ENCODE measurements around the gene APOBEC3A.

The APOBEC3A gene

GRCh38 chr22:38953091-38953490, 4.3 kb upstream of the APOBEC3A start:
- no peaks in the 10 kb centered on the region for H3K27me3 ChIP-seq (ENCODE audit: low read length)
- H3K4me3 ChIP-seq (ENCODE audit: insufficient read depth, low read length, poor library complexity, severe bottlenecking): no peak overlapping the region
- H3F3A ChIP-seq (ENCODE audit: insufficient read depth): no peaks in the 10 kb centered on the region
- no peaks in the 10 kb centered on the region for H3K9me3 ChIP-seq (ENCODE audit: insufficient read depth, low read length)
- H2AFZ ChIP-seq (ENCODE audit: low read depth, low read length, severe bottlenecking): no peak overlapping the region
- H3K36me3 ChIP-seq (ENCODE audit: low read length): no peaks in the 10 kb centered on the region
- H3K27ac ChIP-seq (ENCODE audit: low read depth, low read length): no peak overlapping the region
- no peaks in the 10 kb centered on the region for H4K20me1 ChIP-seq (ENCODE audit: low read depth, low read length)
- H3K4me2 ChIP-seq (ENCODE audit: low read depth, low read length, poor library complexity, severe bottlenecking): no peak overlapping the region
- no peaks in the 10 kb centered on the region for H3K79me2 ChIP-seq (ENCODE audit: insufficient read depth, low read length)
- TF ChIP-seq EZH2phosphoT487 (conservative IDR thresholded peaks at IDR 0.05; ENCODE audit: low read length): no peak
- TF ChIP-seq CTCF (IDR thresholded peaks at IDR 0.05; ENCODE audit: insufficient read depth, low read length, poor library complexity, severe bottlenecking): no peak
- no peaks in the 10 kb centered on the region for H3K9me2 ChIP-seq (replicated peaks; ENCODE audit: insufficient read depth, low read length)
- H3K9ac ChIP-seq (ENCODE audit: low read length): no peak overlapping the region

GRCh38 chr22:38953577-38954413, 3.6 kb upstream of the APOBEC3A start:
- H3K4me3 ChIP-seq (ENCODE audit: insufficient read depth, low read length, poor library complexity, severe bottlenecking): no peak overlapping the region
- no peaks in the 10 kb centered on the region for H3K79me2 ChIP-seq (ENCODE audit: insufficient read depth, low read length)
- no peak overlapping the region for H3K9ac ChIP-seq (ENCODE audit: low read length)
- no peaks in the 10 kb centered on the region for H3K36me3 ChIP-seq (ENCODE audit: low read length)
- no peaks in the 10 kb centered on the region for H3F3A ChIP-seq (ENCODE audit: insufficient read depth)
- H3K4me2 ChIP-seq (ENCODE audit: low read depth, low read length, poor library complexity, severe bottlenecking): no peak overlapping the region
- no peaks in the 10 kb centered on the region for H3K27me3 ChIP-seq (ENCODE audit: low read length)
- no peaks in the 10 kb centered on the region for H3K9me3 ChIP-seq (ENCODE audit: insufficient read depth, low read length)
- H4K20me1 ChIP-seq (ENCODE audit: low read depth, low read length): no peaks in the 10 kb centered on the region
- no peak for TF ChIP-seq EZH2phosphoT487 (conservative IDR thresholded peaks at IDR 0.05; ENCODE audit: low read length)
- no peak for TF ChIP-seq CTCF (IDR thresholded peaks at IDR 0.05; ENCODE audit: insufficient read depth, low read length, poor library complexity, severe bottlenecking)
- no peaks in the 10 kb centered on the region for H3K9me2 ChIP-seq (replicated peaks; ENCODE audit: insufficient read depth, low read length)
- H2AFZ ChIP-seq (ENCODE audit: low read depth, low read length, severe bottlenecking): no peak overlapping the region
- H3K27ac ChIP-seq (ENCODE audit: low read depth, low read length): no peak overlapping the region

- H3K9me2 ChIP-seq (replicated peaks; ENCODE audit: insufficient read depth, low read length): no peaks in the 10 kb centered on the region
- no peaks in the 10 kb centered on the region for H4K20me1 ChIP-seq (ENCODE audit: low read depth, low read length)
- no peak overlapping the region for H3K9ac ChIP-seq (ENCODE audit: low read length)
- no peaks in the 10 kb centered on the region for H3K79me2 ChIP-seq (ENCODE audit: insufficient read depth, low read length)
- no peak overlapping the region for H3K27ac ChIP-seq (ENCODE audit: low read depth, low read length)
- H2AFZ ChIP-seq (ENCODE audit: low read depth, low read length, severe bottlenecking): no peak overlapping the region
- no peaks in the 10 kb centered on the region for H3K27me3 ChIP-seq (ENCODE audit: low read length)
- H3K4me2 ChIP-seq (ENCODE audit: low read depth, low read length, poor library complexity, severe bottlenecking): no peak overlapping the region
- no peaks in the 10 kb centered on the region for H3K9me3 ChIP-seq (ENCODE audit: insufficient read depth, low read length)
- H3K4me3 ChIP-seq (ENCODE audit: insufficient read depth, low read length, poor library complexity, severe bottlenecking): no peak overlapping the region
- H3K36me3 ChIP-seq (ENCODE audit: low read length): no peaks in the 10 kb centered on the region
- TF ChIP-seq EZH2phosphoT487 (conservative IDR thresholded peaks at IDR 0.05; ENCODE audit: low read length) (no peak), CTCF (IDR thresholded peaks at IDR 0.05; ENCODE audit: insufficient read depth, low read length, poor library complexity, severe bottlenecking) (no peak)
- H3F3A ChIP-seq (ENCODE audit: insufficient read depth): no peaks in the 10 kb centered on the region
Observed at GRCh38 chr22:38954414-38955043, 2.9 kb upstream of the APOBEC3A start.
